ENCODE measurements around the gene RBM17. TPM values are rescaled to one million over a fixed set of nuclear protein-coding genes. Genes with fewer than 3 reads are reported as not detected.
"Not testable (repeated sequence)": the region's sequence is repeated elsewhere in the genome, so short reads cannot be mapped to it uniquely, and the experiment has no call there.

RBM17 gene
- total RNA-seq, 1 experiment from 2014 or later = 19.0 TPM

DNA sequence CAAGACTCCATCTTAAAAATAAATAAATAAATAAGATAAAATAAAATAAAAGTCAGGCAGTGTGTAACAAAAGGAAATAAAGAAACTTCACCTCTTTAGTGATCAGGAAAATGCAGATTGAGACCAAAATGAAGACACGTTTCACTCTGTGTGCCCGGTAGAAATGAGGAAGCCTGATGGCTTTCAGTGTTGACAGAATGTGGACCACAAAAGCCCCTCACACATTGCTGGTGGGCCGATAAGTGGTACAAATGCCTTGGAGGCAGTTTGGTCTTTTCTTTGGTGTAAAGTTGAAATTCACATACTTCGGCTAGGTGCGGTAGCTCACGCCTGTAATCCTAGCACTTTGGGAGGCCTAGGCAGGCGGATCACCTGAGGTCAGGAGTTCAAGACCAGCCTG lies 69.4 kb downstream of the RBM17 start:
- in situ Hi-C loops (cut with HindIII; ENCODE audit: low pct_unique_long_range_greater_than_20kb, low sequenced_read_pairs) = no loop called here

DNA sequence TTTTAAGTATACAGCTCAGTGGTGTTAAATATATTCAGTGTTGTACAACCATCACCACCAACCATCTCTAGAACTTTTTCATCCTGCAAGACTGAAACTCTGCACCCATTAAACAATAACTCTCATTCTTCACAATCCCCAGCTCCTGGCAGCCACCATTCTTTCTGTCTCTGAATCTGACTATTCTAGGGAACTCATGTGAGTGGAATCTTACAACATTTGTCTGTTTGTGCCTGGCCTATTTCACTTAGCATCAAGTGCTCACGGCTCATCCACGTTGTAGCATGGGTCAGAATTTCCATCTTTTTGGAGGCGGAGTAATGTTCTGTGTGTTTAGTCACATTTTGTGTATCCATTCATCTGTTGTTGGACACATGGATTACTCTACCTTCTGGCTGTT lies 73.1 kb downstream of the RBM17 start:
- in situ Hi-C loops (cut with HindIII; ENCODE audit: low pct_unique_long_range_greater_than_20kb, low sequenced_read_pairs) = no loop called here
- DNase-seq (ENCODE audit: low read depth, low spot score) = peak; percentile 73

More for the DNA sequence above, 69.4 kb downstream of the RBM17 start:
- DNase-seq (ENCODE audit: low read depth, low spot score) = no peak

DNA sequence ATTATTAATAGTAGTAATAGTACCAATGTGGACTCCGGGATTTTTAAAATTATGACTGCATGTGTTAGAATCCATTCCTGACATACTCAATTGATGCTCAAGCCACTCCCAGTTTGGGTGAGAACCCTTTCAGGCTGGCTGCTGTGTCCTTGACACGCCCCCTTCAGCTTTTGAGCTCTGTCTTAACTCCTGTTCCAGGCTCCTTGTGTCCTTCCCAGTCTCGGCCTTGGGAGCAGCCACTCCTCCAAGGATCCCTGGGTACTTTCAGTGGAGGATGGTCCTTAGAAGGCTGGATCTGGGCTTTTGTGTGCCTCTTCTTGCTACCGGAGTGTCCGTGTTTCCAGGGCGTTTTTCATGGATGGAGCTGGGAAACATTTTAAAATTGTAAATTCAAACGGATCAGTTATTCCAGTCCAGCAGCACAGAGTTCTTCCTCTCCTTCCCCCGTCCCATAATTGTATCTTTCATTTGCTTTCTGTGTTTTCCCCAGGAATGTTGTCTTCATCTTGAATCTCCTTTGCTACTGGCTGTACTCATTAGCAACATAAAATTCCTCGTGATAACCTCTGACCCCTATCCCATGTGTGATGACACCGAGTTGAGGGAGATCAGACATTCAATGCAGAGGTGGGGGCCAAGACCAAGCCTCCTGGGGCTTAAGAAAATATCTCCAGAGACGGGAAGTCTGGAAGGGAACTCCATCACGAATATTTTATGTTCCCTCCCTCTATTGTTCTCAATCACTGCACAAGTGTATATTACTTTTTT lies 73.9 kb downstream of the RBM17 start:
- in situ Hi-C loops (cut with HindIII; ENCODE audit: low pct_unique_long_range_greater_than_20kb, low sequenced_read_pairs) = no loop called here
- peak; percentile 68 for DNase-seq (ENCODE audit: low read depth, low spot score)

DNA sequence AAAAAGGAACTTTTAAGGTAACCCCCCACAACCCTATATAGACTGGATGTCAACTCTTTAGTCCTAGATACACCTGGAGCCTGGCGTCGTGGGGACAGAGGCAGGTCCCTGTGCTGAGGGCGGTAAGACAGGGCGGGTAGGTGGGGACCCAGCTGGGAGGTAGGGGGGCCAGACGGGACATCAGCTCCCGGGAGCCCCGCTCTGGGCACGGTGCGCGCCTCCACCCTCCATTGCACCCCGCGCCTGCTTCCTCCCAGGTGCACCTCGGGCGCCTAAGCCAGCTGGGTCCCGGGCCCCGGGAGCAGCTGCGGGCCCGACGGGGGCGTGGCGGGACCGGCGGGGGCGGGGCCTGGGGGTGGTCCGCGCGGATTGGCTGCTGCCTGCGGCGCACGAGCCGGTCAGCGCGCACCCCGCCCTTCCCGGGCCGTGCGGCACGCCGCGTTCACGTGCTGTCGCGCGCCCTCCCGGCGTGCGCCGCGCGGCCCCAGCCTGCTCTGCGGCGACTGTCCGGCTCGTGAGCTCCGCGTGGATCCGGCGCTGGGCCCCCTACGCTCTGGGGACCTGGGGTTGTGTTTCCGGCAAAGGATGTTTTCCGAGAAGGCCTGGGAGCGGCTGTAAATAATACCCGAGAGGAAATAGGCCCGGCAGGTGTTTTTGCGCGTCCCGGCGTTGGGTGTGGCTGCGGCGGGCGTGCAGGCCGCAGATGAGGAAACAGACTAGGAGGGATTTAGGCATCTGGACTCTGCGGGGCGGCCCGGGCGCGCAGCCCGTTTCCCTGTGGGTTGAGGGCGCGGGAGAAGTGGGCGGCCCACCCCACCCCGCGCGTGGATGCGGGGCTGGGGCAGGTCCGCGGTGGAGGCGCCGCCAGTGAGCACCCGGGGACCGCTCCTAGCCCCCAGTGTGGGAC lies 74.8 kb downstream of the RBM17 start:
- in situ Hi-C loops (cut with HindIII; ENCODE audit: low pct_unique_long_range_greater_than_20kb, low sequenced_read_pairs) = no loop called here
- peak; percentile 66 for DNase-seq (ENCODE audit: low read depth, low spot score)

DNA sequence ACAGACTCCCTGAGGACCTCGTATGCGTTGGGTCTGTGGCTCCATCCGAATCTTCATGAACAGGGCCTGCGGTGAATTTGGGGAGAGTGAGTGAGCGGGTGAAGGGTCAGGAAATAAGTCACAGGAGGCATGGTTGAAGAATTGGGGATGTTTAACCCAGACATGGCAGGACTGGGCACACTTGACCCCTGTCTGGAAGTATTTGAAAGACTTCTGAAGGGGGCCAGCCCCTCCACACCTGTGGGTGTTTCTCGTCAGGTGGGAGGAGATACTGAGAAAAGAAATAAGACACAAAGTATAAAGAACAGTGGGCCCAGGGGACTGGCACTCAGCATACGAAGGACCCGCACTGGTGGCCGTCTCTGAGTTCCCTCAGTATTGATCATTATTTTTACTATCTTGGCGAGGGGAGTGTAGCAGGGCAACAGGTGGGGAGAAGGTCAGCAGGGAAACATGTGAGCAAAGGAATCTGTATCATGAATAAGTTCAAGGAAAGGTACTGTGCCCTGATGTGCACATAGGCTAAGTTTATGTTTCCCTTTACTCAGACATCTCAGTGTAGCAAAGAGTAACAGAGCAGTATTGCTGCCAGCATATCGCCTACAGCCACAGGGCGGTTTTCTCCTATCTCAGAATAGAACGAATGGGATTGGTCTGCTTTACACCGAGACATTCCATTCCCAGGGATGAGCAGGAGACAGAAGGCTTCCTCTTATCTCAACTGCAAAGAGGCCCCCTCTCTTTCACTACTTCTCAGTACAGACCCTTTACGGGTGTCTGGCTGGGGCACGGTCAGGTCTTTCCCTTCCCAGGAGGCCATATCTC lies 75.6 kb downstream of the RBM17 start:
- no peak for DNase-seq (ENCODE audit: low read depth, low spot score)
- in situ Hi-C loops (cut with HindIII; ENCODE audit: low pct_unique_long_range_greater_than_20kb, low sequenced_read_pairs) = no loop called here

DNA sequence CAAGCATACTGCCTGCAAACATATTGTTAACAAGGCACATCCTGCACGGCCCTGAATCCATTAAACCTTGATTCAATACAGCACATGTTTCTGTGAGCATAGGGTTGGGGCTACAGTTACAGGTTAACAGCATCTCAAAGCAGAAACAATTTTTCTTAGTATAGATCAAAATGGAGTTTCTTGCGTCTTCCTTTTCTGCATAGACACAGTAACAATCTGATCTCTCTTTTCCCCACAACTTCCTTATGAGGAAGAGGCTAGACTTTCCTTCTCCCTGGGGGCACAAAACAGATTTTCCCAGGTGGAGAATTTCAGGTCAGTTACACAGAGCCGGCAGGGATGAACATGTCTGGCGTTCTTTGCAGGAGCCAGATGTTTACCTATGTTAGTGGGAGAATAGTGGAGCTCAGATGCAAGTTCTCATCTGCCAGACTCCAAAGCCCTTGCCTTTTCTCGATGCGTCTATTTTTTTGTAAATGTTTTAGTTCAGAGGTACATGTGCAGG lies 76.4 kb downstream of the RBM17 start:
- in situ Hi-C loops (cut with HindIII; ENCODE audit: low pct_unique_long_range_greater_than_20kb, low sequenced_read_pairs) = no loop called here

DNA sequence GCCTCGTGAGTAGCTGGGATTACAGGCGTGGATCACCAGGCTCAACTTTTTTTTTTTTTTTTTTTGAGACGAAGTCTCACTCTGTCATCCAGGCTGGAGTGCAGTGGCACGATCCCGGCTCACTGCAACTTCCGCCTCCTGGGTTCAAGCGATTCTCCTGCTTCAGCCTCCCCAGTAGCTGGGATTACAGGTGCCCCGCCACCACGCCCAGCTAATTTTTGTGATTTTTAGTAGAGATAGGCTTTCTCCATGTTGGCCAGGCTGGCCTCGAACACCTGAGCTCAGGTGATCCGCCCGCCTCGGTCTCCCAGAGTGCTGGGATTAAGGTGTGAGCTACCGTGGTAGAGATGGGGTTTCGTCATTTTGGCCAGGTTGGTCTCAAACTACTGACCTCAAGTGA lies 77.1 kb downstream of the RBM17 start:
- DNase-seq (ENCODE audit: low read depth, low spot score); in situ Hi-C loops (cut with HindIII; ENCODE audit: low pct_unique_long_range_greater_than_20kb, low sequenced_read_pairs): not testable (repeated sequence)

More for the DNA sequence above, 76.4 kb downstream of the RBM17 start:
- no peak for DNase-seq (ENCODE audit: low read depth, low spot score)

Small RNAs within 50 kb of the gene (small RNA-seq; reads per million reads assigned to genes)
- 0 to 0.10 reads per million in 2 experiments for gene MIR3155A

Other genes starting within 250 kb of the RBM17 start
- 8.9 and 9.2 TPM in 2 replicates for gene ANKRD16, start 199.1 kb upstream of the RBM17 start, total RNA-seq (2014; rRNA removed; shearing (Covaris generic))
- gene FBH1, start 198.8 kb upstream of the RBM17 start, total RNA-seq (2014; rRNA removed; shearing (Covaris generic)) = 70.9 and 75.8 TPM in 2 replicates
- gene IL15RA, start 111.5 kb upstream of the RBM17 start, total RNA-seq (2014; rRNA removed; shearing (Covaris generic)) = 0.24 and 0.79 TPM in 2 replicates
- not detected in 2 replicates for gene IL2RA, start 26.7 kb upstream of the RBM17 start, total RNA-seq (2014; rRNA removed; shearing (Covaris generic))
- gene PFKFB3, start 113.9 kb downstream of the RBM17 start, total RNA-seq (2014; rRNA removed; shearing (Covaris generic)) = 17.9 and 22.8 TPM in 2 replicates